PC-3 (cell line): Measurements from ENCODE around the gene ME1. TPM values are rescaled to one million over a fixed set of nuclear protein-coding genes. Genes with fewer than 3 reads are reported as not detected.

Source experiments
- ATAC-seq: fragments of 200-7000 bp; cut with Tn5 transposase; 2 replicates; pipeline ENCODE4 v1.9.1; 2020; ENCODE audit warnings: mild to moderate bottlenecking, moderate library complexity
- BruUV-seq: library from RNA; stranded (reverse); fragments of 400-500 nt; replicated peaks from 2 replicates; lab custom pipeline; 2021; lab: Mats Ljungman, UMichigan
- CTCF ChIA-PET: fragments of 300-600 bp; sonication (Branson Sonifier 250); formaldehyde crosslinking; loops from one replicate; lab custom pipeline; 2022; ENCODE audit warnings: antibody characterized with exemption; lab: Charles Lee
- POLR2A ChIA-PET: fragments of 300-600 bp; sonication (Branson Sonifier 250); formaldehyde crosslinking; loops from one replicate; lab custom pipeline; 2022; ENCODE audit warnings: antibody characterized with exemption; ENCODE audit not compliant: unreplicated experiment; lab: Charles Lee
- DNase-seq: peaks from one replicate; pipeline ENCODE4 v3.0.0-alpha.2; 2015
- H2AFZ ChIP-seq: fragments of 300-600 bp; sonication (generic); 2 replicates; pipeline ENCODE4 v1.6.0; 2016; ENCODE audit warnings: antibody characterized with exemption, low read length
- H3F3A ChIP-seq: fragments of 300-600 bp; sonication (generic); one replicate; pipeline ENCODE4 v1.6.0; 2017; ENCODE audit warnings: antibody characterized with exemption, low read length, control low read depth, mild to moderate bottlenecking; ENCODE audit not compliant: unreplicated experiment
- H3K27ac ChIP-seq: fragments of 300-600 bp; sonication (generic); 2 replicates; pipeline ENCODE4 v1.5.1; 2016; ENCODE audit warnings: mild to moderate bottlenecking, low read length
- H3K27me3 ChIP-seq: fragments of 300-600 bp; sonication (generic); 2 replicates; pipeline ENCODE4 v1.6.1; 2016; ENCODE audit warnings: low read length, mixed read lengths
- H3K36me3 ChIP-seq: fragments of 300-600 bp; sonication (generic); 2 replicates; pipeline ENCODE4 v1.6.1; 2016; ENCODE audit warnings: low read depth, mixed run types, low read length, mixed read lengths
- H3K4me1 ChIP-seq: fragments of 300-600 bp; sonication (generic); 2 replicates; pipeline ENCODE4 v1.5.1; 2016; ENCODE audit warnings: low read length; ENCODE audit not compliant: insufficient read depth
- H3K4me2 ChIP-seq: fragments of 300-600 bp; sonication (generic); 2 replicates; pipeline ENCODE4 v1.6.0; 2016; ENCODE audit warnings: low read length
- H3K4me3 ChIP-seq: fragments of 300-600 bp; sonication (generic); 2 replicates; pipeline ENCODE4 v1.5.1; 2016; ENCODE audit warnings: mild to moderate bottlenecking, low read length, mixed read lengths
- H3K79me2 ChIP-seq: fragments of 300-600 bp; sonication (generic); 2 replicates; pipeline ENCODE4 v1.6.1; 2017; ENCODE audit warnings: low read length, mixed read lengths
- H3K9ac ChIP-seq: fragments of 300-600 bp; sonication (generic); 2 replicates; pipeline ENCODE4 v1.6.0; 2016; ENCODE audit warnings: mild to moderate bottlenecking, low read length
- H3K9me2 ChIP-seq: fragments of 300-600 bp; sonication (generic); replicated peaks from 2 replicates; pipeline ENCODE4 v1.6.1; 2016; ENCODE audit warnings: mixed run types, low read length, mixed read lengths
- H3K9me3 ChIP-seq: fragments of 300-600 bp; sonication (generic); 2 replicates; pipeline ENCODE4 v1.6.1; 2016; ENCODE audit warnings: low read length, mixed read lengths
- H4K20me1 ChIP-seq: fragments of 300-600 bp; sonication (generic); 2 replicates; pipeline ENCODE4 v1.6.1; 2016; ENCODE audit warnings: low read length, mixed read lengths
- EZH2 ChIP-seq: fragments of 300-600 bp; sonication (generic); IDR thresholded peaks from one replicate; pipeline ENCODE4 v1.6.1; 2017; ENCODE audit warnings: antibody characterized with exemption, mild to moderate bottlenecking, low read length; ENCODE audit not compliant: unreplicated experiment
- EZH2phosphoT487 ChIP-seq: fragments of 300-600 bp; sonication (generic); IDR thresholded peaks from 2 replicates; pipeline ENCODE4 v1.6.1; 2018; ENCODE audit warnings: mild to moderate bottlenecking, antibody characterized with exemption, low read length, borderline replicate concordance
- intact Hi-C: fragments of 100-400 bp; cut with micrococcal nuclease; formaldehyde crosslinking; loops from 2 replicates; pipeline ENCODE4 v1.9.0; 2023
- total RNA-seq: library from RNA; depleted of rRNA; stranded (reverse); fragments of >200 nt; gene quantifications from 2 replicates; pipeline ENCODE4 v1.2.3, GENCODE V29; 2014
- TF ChIP-seq, protein P1 (sequence below): fragments of 300-600 bp; sonication (generic); conservative IDR thresholded peaks from 2 replicates; pipeline ENCODE4 v1.5.1; 2017; ENCODE audit warnings: antibody characterized with exemption, low read depth, mild to moderate bottlenecking, low read length

ME1 gene
- total RNA-seq, 1 experiment from 2014 or later, result 22.3 TPM

- Histone ChIP-seq H3K4me2 (no peak overlapping the region), H3K27me3 (no peaks in the 10 kb centered on the region), H3F3A (no peaks in the 10 kb centered on the region), H3K9ac (no peak overlapping the region), H3K9me2 (no peaks in the 10 kb centered on the region), H3K4me1 (peaks cover 4% of the 10 kb centered on the region; the same call in 1 of the 2 replicates), H3K9me3 (no peaks in the 10 kb centered on the region), H3K27ac (no peak overlapping the region), H3K36me3 (no peaks in the 10 kb centered on the region), H3K79me2 (0 out of 2 replicates have a peak, but pooled peaks cover 5% of the 10 kb centered on the region), H2AFZ (no peak overlapping the region), H4K20me1 (no peaks in the 10 kb centered on the region), H3K4me3 (no peak overlapping the region)
- ChIA-PET CTCF (no interaction called here), POLR2A (no interaction called here)
- intact Hi-C loops, result no loop called here
- BruUV-seq, result no TSS peak
- TF ChIP-seq, protein P1, sequence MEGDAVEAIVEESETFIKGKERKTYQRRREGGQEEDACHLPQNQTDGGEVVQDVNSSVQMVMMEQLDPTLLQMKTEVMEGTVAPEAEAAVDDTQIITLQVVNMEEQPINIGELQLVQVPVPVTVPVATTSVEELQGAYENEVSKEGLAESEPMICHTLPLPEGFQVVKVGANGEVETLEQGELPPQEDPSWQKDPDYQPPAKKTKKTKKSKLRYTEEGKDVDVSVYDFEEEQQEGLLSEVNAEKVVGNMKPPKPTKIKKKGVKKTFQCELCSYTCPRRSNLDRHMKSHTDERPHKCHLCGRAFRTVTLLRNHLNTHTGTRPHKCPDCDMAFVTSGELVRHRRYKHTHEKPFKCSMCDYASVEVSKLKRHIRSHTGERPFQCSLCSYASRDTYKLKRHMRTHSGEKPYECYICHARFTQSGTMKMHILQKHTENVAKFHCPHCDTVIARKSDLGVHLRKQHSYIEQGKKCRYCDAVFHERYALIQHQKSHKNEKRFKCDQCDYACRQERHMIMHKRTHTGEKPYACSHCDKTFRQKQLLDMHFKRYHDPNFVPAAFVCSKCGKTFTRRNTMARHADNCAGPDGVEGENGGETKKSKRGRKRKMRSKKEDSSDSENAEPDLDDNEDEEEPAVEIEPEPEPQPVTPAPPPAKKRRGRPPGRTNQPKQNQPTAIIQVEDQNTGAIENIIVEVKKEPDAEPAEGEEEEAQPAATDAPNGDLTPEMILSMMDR, result no peak
- TF ChIP-seq EZH2phosphoT487, result no peak
- TF ChIP-seq EZH2, result no peak
- DNase-seq, result no peak
- ATAC-seq, result no peak
Measured at GRCh38 chr6:83359638-83360037, 71.2 kb downstream of the ME1 start.

DNA sequence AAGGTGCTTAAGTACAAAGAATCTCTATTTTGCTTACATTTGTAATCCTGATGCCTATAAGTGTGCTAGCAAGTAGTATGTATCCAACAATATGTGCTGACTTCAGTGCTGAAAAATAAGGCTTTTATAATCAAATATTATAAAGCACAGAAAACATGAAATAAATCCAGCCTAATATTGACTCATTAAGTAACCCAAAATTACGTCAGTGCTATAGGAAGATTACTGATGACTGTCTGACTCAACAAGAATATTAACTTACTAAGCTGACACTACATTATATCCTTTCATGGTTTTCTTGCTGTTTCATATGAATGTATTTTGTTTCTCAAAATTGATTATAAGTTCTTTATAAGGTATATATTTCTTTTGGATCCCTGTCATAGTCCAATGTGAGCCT lies 76.1 kb downstream of the ME1 start:
- Histone ChIP-seq H3K4me1 (peaks cover 4% of the 10 kb centered on the region; the same call in 1 of the 2 replicates), H3K9me2 (no peaks in the 10 kb centered on the region), H3F3A (no peaks in the 10 kb centered on the region), H3K4me2 (no peak overlapping the region), H3K9me3 (no peaks in the 10 kb centered on the region), H3K9ac (no peak overlapping the region), H3K27ac (no peak overlapping the region), H3K4me3 (no peak overlapping the region), H4K20me1 (no peaks in the 10 kb centered on the region), H3K36me3 (no peaks in the 10 kb centered on the region), H2AFZ (no peak overlapping the region), H3K79me2 (0 out of 2 replicates have a peak, but pooled peaks cover 5% of the 10 kb centered on the region), H3K27me3 (no peaks in the 10 kb centered on the region)
- peak; percentile 77 for ATAC-seq
- peak; percentile 19 for DNase-seq
- ChIA-PET CTCF (no interaction called here), POLR2A (no interaction called here)
- TF ChIP-seq EZH2phosphoT487, result no peak
- TF ChIP-seq EZH2, result no peak
- intact Hi-C loops, result no loop called here
- BruUV-seq, result no TSS peak

GRCh38 chr6:83352424-83353061 lies 78.3 kb downstream of the ME1 start:
- DNase-seq (no peak), ATAC-seq (no peak)
- CTCF ChIA-PET, result no interaction called here
- Histone ChIP-seq H3F3A (no peaks in the 10 kb centered on the region), H3K4me3 (no peak overlapping the region), H3K9ac (no peak overlapping the region), H3K27ac (no peak overlapping the region), H3K27me3 (no peaks in the 10 kb centered on the region), H3K79me2 (0 out of 2 replicates have a peak, but pooled peaks cover 5% of the 10 kb centered on the region), H3K9me2 (no peaks in the 10 kb centered on the region), H4K20me1 (no peaks in the 10 kb centered on the region), H3K4me2 (no peak overlapping the region), H3K4me1 (peaks cover 4% of the 10 kb centered on the region; the same call in 1 of the 2 replicates), H3K9me3 (no peaks in the 10 kb centered on the region), H3K36me3 (no peaks in the 10 kb centered on the region), H2AFZ (no peak overlapping the region)
- POLR2A ChIA-PET, result no interaction called here
- BruUV-seq, result no TSS peak
- TF ChIP-seq, protein P1, result no peak
- TF ChIP-seq EZH2phosphoT487, result no peak
- no peak for TF ChIP-seq EZH2
- intact Hi-C loops, result no loop called here
